A673 (cell line): Measurements from ENCODE around the gene RNF141. TPM values are rescaled to one million over a fixed set of nuclear protein-coding genes. Genes with fewer than 3 reads are reported as not detected.
A peak's percentile ranks its signal among the peaks of the same experiment; 100 is the strongest.

Source experiments
- BruUV-seq: library from RNA; stranded (reverse); fragments of 400-500 nt; replicated peaks from 2 replicates; lab custom pipeline; 2021; lab: Mats Ljungman, UMichigan
- CTCF ChIA-PET: fragments of 300-600 bp; sonication (Branson Sonifier 250); formaldehyde crosslinking; loops from one replicate; lab custom pipeline; 2022; ENCODE audit warnings: antibody characterized with exemption; lab: Charles Lee
- POLR2A ChIA-PET: fragments of 300-600 bp; sonication (Branson Sonifier 250); formaldehyde crosslinking; loops from one replicate; lab custom pipeline; 2022; ENCODE audit warnings: antibody characterized with exemption; ENCODE audit not compliant: low non-redundant PET; lab: Charles Lee
- DNase-seq: peaks from one replicate; pipeline ENCODE4 v3.0.0-alpha.2; 2015; ENCODE audit warnings: low spot score
- H3K27ac ChIP-seq: fragments of 200-600 bp; sonication (generic); 2 replicates; pipeline ENCODE4 v1.5.1; 2016; ENCODE audit warnings: mixed run types, low read depth, mild to moderate bottlenecking, mixed read lengths, antibody characterized with exemption, low read length; ENCODE audit not compliant: poor library complexity, severe bottlenecking
- H3K27me3 ChIP-seq: fragments of 200-600 bp; sonication (generic); replicated peaks from 2 replicates; pipeline ENCODE4 v1.6.1; 2017; ENCODE audit warnings: mixed run types, low read depth, mild to moderate bottlenecking, mixed read lengths, antibody characterized with exemption, low read length; ENCODE audit not compliant: insufficient read depth, poor library complexity
- H3K36me3 ChIP-seq: fragments of 200-600 bp; sonication (generic); 2 replicates; pipeline ENCODE4 v1.6.1; 2016; ENCODE audit warnings: mixed run types, mild to moderate bottlenecking, mixed read lengths, antibody characterized with exemption, low read length; ENCODE audit not compliant: insufficient read depth, poor library complexity, severe bottlenecking
- H3K4me1 ChIP-seq: fragments of 200-600 bp; sonication (generic); 2 replicates; pipeline ENCODE4 v1.6.1; 2017; ENCODE audit warnings: mixed run types, mild to moderate bottlenecking, mixed read lengths, antibody characterized with exemption, low read length; ENCODE audit not compliant: insufficient read depth, poor library complexity, severe bottlenecking
- H3K4me3 ChIP-seq: fragments of 200-600 bp; sonication (generic); 2 replicates; pipeline ENCODE4 v1.5.1; 2016; ENCODE audit warnings: low read depth, mixed run types, mild to moderate bottlenecking, mixed read lengths, low read length; ENCODE audit not compliant: poor library complexity, severe bottlenecking
- H3K9me3 ChIP-seq: fragments of 200-600 bp; sonication (generic); 2 replicates; pipeline ENCODE4 v1.6.1; 2016; ENCODE audit warnings: mixed run types, low read depth, mild to moderate bottlenecking, mixed read lengths, antibody characterized with exemption, low read length; ENCODE audit not compliant: poor library complexity, severe bottlenecking
- EZH2 ChIP-seq: fragments of 200-600 bp; sonication (generic); IDR thresholded peaks from 2 replicates; pipeline ENCODE4 v1.6.1; 2017; ENCODE audit warnings: borderline replicate concordance, low read depth, mild to moderate bottlenecking, mixed read lengths, antibody characterized with exemption, low read length; ENCODE audit not compliant: poor library complexity, severe bottlenecking
- intact Hi-C: fragments of 100-400 bp; cut with micrococcal nuclease; formaldehyde crosslinking; loops from one replicate; pipeline ENCODE4 v1.10.0; 2022; ENCODE audit not compliant: unreplicated experiment
- total RNA-seq: library from RNA; stranded (reverse); gene quantifications from 2 replicates; pipeline ENCODE4 v1.2.3, GENCODE V29; 2021
- TF ChIP-seq, protein P1 (sequence below): fragments of 300-800, 200-600 bp; sonication (generic); conservative IDR thresholded peaks from 2 replicates; pipeline ENCODE4 v1.5.1; 2017; ENCODE audit warnings: low read depth, mild to moderate bottlenecking, antibody characterized with exemption, low read length, moderate library complexity, mixed read lengths

RNF141 gene
- total RNA-seq, 1 experiment from 2014 or later, result 36.4 TPM

DNA sequence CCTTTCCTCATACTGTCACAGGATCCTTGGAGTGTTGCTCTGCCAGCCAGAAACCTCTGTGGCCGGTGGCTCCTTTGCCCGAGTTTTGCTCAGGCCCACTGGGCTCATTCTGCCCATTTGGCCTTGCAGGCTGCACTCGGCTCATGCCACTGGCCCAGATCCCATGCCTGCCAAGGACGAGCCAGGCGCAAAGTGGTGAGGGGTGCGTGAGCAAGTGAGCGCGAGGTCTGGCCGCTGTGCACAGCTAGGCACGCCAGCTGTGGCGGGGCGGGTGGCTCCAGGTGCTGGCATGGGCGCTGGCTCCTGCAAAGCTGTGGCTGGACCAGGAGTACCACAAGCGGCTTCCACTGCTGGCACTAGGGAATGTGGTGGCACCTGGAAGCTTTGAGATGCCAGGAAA is 2.8 kb upstream of the RNF141 start:
- Histone ChIP-seq H3K4me1 (peaks cover 14% of the 10 kb centered on the region), H3K4me3 (no peak overlapping the region), H3K36me3 (no peaks in the 10 kb centered on the region), H3K27me3 (no peaks in the 10 kb centered on the region), H3K9me3 (no peaks in the 10 kb centered on the region), H3K27ac (no peak overlapping the region)
- TF ChIP-seq, protein P1, sequence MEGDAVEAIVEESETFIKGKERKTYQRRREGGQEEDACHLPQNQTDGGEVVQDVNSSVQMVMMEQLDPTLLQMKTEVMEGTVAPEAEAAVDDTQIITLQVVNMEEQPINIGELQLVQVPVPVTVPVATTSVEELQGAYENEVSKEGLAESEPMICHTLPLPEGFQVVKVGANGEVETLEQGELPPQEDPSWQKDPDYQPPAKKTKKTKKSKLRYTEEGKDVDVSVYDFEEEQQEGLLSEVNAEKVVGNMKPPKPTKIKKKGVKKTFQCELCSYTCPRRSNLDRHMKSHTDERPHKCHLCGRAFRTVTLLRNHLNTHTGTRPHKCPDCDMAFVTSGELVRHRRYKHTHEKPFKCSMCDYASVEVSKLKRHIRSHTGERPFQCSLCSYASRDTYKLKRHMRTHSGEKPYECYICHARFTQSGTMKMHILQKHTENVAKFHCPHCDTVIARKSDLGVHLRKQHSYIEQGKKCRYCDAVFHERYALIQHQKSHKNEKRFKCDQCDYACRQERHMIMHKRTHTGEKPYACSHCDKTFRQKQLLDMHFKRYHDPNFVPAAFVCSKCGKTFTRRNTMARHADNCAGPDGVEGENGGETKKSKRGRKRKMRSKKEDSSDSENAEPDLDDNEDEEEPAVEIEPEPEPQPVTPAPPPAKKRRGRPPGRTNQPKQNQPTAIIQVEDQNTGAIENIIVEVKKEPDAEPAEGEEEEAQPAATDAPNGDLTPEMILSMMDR, result no peak
- TF ChIP-seq EZH2, result no peak
- DNase-seq, result no peak
- CTCF ChIA-PET, result no interaction called here
- intact Hi-C loops, result no loop called here
- BruUV-seq, result no TSS peak
- POLR2A ChIA-PET, result no interaction called here

- POLR2A ChIA-PET, result no interaction called here
- CTCF ChIA-PET, result interaction anchor here (0.8 kb wide), 1 partner anchor 137 kb away, joined by 3 read pairs; no protein-coding TSS in a partner anchor
- intact Hi-C loops, result no loop called here
Observed at GRCh38 chr11:10542776-10543175, 1.8 kb upstream of the RNF141 start.

DNA sequence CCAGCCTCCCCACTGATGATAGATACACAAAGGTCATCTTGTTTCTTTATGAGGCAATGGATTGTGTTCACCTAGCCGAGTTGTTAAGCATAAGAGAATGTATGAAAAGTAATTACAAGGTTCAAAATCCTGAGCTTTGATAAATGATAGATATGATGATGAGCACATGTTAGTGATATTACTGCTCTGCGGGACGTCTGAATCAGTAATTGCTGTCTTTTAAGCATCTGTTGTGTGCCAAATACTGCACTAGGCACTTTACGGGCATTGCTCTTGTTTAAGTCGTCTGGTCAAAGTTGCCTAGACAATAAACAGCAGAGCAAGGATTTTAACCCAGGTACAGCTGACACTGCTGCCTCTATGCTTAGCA is 559 bp upstream of the RNF141 start:
- H3K4me1 ChIP-seq, result peaks cover 16% of the 10 kb centered on the region
- H3K36me3 ChIP-seq, result no peaks in the 10 kb centered on the region
- TSS peak; percentile 85 for BruUV-seq
- ChIA-PET POLR2A (no interaction called here), CTCF (interaction anchor here (0.8 to 1.5 kb wide), 2 partner anchors 10 kb away, joined by 3 to 6 read pairs; no protein-coding TSS in a partner anchor)
- H3K9me3 ChIP-seq, result no peaks in the 10 kb centered on the region
- H3K4me3 ChIP-seq, result peak overlapping the region; percentile 63
- TF ChIP-seq EZH2, result no peak
- TF ChIP-seq, protein P1, result no peak
- peak; percentile 65 for DNase-seq
- peak overlapping the region; percentile 96 for H3K27ac ChIP-seq
- no peaks in the 10 kb centered on the region for H3K27me3 ChIP-seq
- intact Hi-C loops, result no loop called here

More at GRCh38 chr11:10542776-10543175, 1.8 kb upstream of the RNF141 start:
- H3K9me3 ChIP-seq, result no peaks in the 10 kb centered on the region
- no peak for DNase-seq
- BruUV-seq, result no TSS peak
- H3K4me1 ChIP-seq, result peaks cover 15% of the 10 kb centered on the region
- H3K36me3 ChIP-seq, result no peaks in the 10 kb centered on the region
- no peak overlapping the region for H3K27ac ChIP-seq
- TF ChIP-seq EZH2, result no peak
- TF ChIP-seq, protein P1, result no peak
- H3K27me3 ChIP-seq, result no peaks in the 10 kb centered on the region
- no peak overlapping the region for H3K4me3 ChIP-seq
